Neural progenitor cell (in vitro differentiated cells): ENCODE measurements around the gene CASP10. TPM values are rescaled to one million over a fixed set of nuclear protein-coding genes. Genes with fewer than 3 reads are reported as not detected.

Source experiments
- DNase-seq: peaks from one replicate; pipeline ENCODE4 v3.0.0-alpha.2; 2016; ENCODE audit warnings: low spot score
- H2AFZ ChIP-seq: fragments of 200-600 bp; sonication (generic); replicated peaks from 2 replicates; pipeline ENCODE4 v1.6.1; 2016; ENCODE audit warnings: antibody characterized with exemption
- H3F3A ChIP-seq: fragments of 200-600 bp; sonication (generic); 2 replicates; pipeline ENCODE4 v1.6.1; 2016; ENCODE audit warnings: antibody characterized with exemption, low read depth
- H3K27ac ChIP-seq: fragments of 200-600 bp; sonication (generic); 2 replicates; pipeline ENCODE4 v1.5.1; 2016; ENCODE audit warnings: mild to moderate bottlenecking
- H3K27me3 ChIP-seq: fragments of 200-600 bp; sonication (generic); 2 replicates; pipeline ENCODE4 v1.6.1; 2016; ENCODE audit warnings: mild to moderate bottlenecking, moderate library complexity
- H3K36me3 ChIP-seq: fragments of 200-600 bp; sonication (generic); 2 replicates; pipeline ENCODE4 v1.5.1; 2016
- H3K4me1 ChIP-seq: fragments of 200-600 bp; sonication (generic); 2 replicates; pipeline ENCODE4 v1.6.1; 2016; ENCODE audit warnings: mixed run types
- H3K4me2 ChIP-seq: fragments of 200-600 bp; sonication (generic); 2 replicates; pipeline ENCODE4 v1.6.1; 2016
- H3K4me3 ChIP-seq: fragments of 200-600 bp; sonication (generic); 2 replicates; pipeline ENCODE4 v1.5.1; 2016
- H3K79me2 ChIP-seq: fragments of 200-600 bp; sonication (generic); 2 replicates; pipeline ENCODE4 v1.6.1; 2016; ENCODE audit warnings: low read depth
- H3K9ac ChIP-seq: fragments of 200-600 bp; sonication (generic); 2 replicates; pipeline ENCODE4 v1.6.1; 2016
- H3K9me3 ChIP-seq: fragments of 200-600 bp; sonication (generic); 2 replicates; pipeline ENCODE4 v1.5.1; 2016; ENCODE audit warnings: low read depth
- H4K20me1 ChIP-seq: fragments of 200-600 bp; sonication (generic); 2 replicates; pipeline ENCODE4 v1.6.1; 2016; ENCODE audit warnings: low read depth
- H3K27ac Mint-ChIP-seq: 3 replicates; pipeline ENCODE4 v1.8.0; 2021; ENCODE audit warnings: mixed read lengths
- H3K27me3 Mint-ChIP-seq: 2 replicates; pipeline ENCODE4 v1.8.0; 2022; ENCODE audit warnings: low read depth, mild to moderate bottlenecking, inconsistent platforms, moderate library complexity, mixed read lengths; ENCODE audit not compliant: insufficient read depth
- H3K36me3 Mint-ChIP-seq: 3 replicates; pipeline ENCODE4 v1.8.0; 2021; ENCODE audit warnings: mixed read lengths
- H3K4me1 Mint-ChIP-seq: 3 replicates; pipeline ENCODE4 v1.8.0; 2021; ENCODE audit warnings: mixed read lengths
- H3K4me3 Mint-ChIP-seq: 3 replicates; pipeline ENCODE4 v1.8.0; 2021; ENCODE audit warnings: mild to moderate bottlenecking, moderate library complexity, mixed read lengths
- H3K9me3 Mint-ChIP-seq: 3 replicates; pipeline ENCODE4 v1.8.0; 2020; ENCODE audit warnings: mixed read lengths
- CTCF ChIP-seq: fragments of 200-600 bp; sonication (generic); IDR thresholded peaks from 2 replicates; pipeline ENCODE4 v1.5.1; 2017; ENCODE audit warnings: antibody characterized with exemption, mild to moderate bottlenecking
- EZH2 ChIP-seq: fragments of 200-600 bp; sonication (generic); IDR thresholded peaks from 2 replicates; pipeline ENCODE4 v1.6.1; 2017; ENCODE audit warnings: antibody characterized with exemption, mild to moderate bottlenecking, moderate library complexity
- EZH2phosphoT487 ChIP-seq: fragments of 200-600 bp; sonication (generic); IDR thresholded peaks from 2 replicates; pipeline ENCODE4 v1.6.1; 2017; ENCODE audit warnings: antibody characterized with exemption
- total RNA-seq: library from RNA; depleted of rRNA; stranded (reverse); fragments of >200 nt; gene quantifications from 2 replicates; pipeline ENCODE4 v1.2.3, GENCODE V29; 2015; ENCODE audit warnings: low replicate concordance

CASP10 gene
- total RNA-seq, 1 donor from 2014 or later, result 2.2 TPM

- H4K20me1 ChIP-seq, result no peaks in the 10 kb centered on the region
- H3K4me1 ChIP-seq, result no peaks in the 10 kb centered on the region
- H3K79me2 ChIP-seq, result no peaks in the 10 kb centered on the region
- TF ChIP-seq EZH2 (no peak), EZH2phosphoT487 (no peak), CTCF (no peak)
- no peak overlapping the region for H3K4me2 ChIP-seq
- H3K36me3 Mint-ChIP-seq, result no peaks in the 10 kb centered on the region
- H3K27me3 Mint-ChIP-seq, result peaks cover 7% of the 10 kb centered on the region
- H3K9ac ChIP-seq, result no peak overlapping the region
- no peaks in the 10 kb centered on the region for H3K9me3 Mint-ChIP-seq
- H3K4me3 Mint-ChIP-seq, result no peak overlapping the region
- DNase-seq, result no peak
- H3K27ac Mint-ChIP-seq, result no peak overlapping the region
- no peaks in the 10 kb centered on the region for H3K4me1 Mint-ChIP-seq
- no peaks in the 10 kb centered on the region for H3K27me3 ChIP-seq
- H3K36me3 ChIP-seq, result no peaks in the 10 kb centered on the region
- H3F3A ChIP-seq, result no peaks in the 10 kb centered on the region
- H3K9me3 ChIP-seq, result no peaks in the 10 kb centered on the region
- H3K4me3 ChIP-seq, result no peak overlapping the region
- H3K27ac ChIP-seq, result no peak overlapping the region
- H2AFZ ChIP-seq, result no peak overlapping the region
Measured at GRCh38 chr2:201151127-201151981, 31.6 kb upstream of the CASP10 start.

GRCh38 chr2:201152517-201152916, 30.4 kb upstream of the CASP10 start:
- peaks cover 5% of the 10 kb centered on the region for H3K27me3 Mint-ChIP-seq
- no peaks in the 10 kb centered on the region for H3K36me3 ChIP-seq
- no peak overlapping the region for H3K4me3 Mint-ChIP-seq
- H3K9ac ChIP-seq, result no peak overlapping the region
- no peaks in the 10 kb centered on the region for H3K36me3 Mint-ChIP-seq
- H3K9me3 ChIP-seq, result no peaks in the 10 kb centered on the region
- H3F3A ChIP-seq, result no peaks in the 10 kb centered on the region
- TF ChIP-seq CTCF (no peak), EZH2phosphoT487 (no peak), EZH2 (no peak)
- no peaks in the 10 kb centered on the region for H3K79me2 ChIP-seq
- no peak overlapping the region for H3K27ac Mint-ChIP-seq
- H2AFZ ChIP-seq, result no peak overlapping the region
- DNase-seq, result no peak
- no peak overlapping the region for H3K4me3 ChIP-seq
- no peak overlapping the region for H3K27ac ChIP-seq
- no peaks in the 10 kb centered on the region for H3K4me1 ChIP-seq
- no peaks in the 10 kb centered on the region for H3K4me1 Mint-ChIP-seq
- H3K9me3 Mint-ChIP-seq, result no peaks in the 10 kb centered on the region
- H4K20me1 ChIP-seq, result no peaks in the 10 kb centered on the region
- no peaks in the 10 kb centered on the region for H3K27me3 ChIP-seq
- H3K4me2 ChIP-seq, result no peak overlapping the region

- Histone ChIP-seq H3K79me2 (no peaks in the 10 kb centered on the region), H3K4me3 (no peak overlapping the region), H3K4me2 (no peak overlapping the region), H3K9me3 (no peaks in the 10 kb centered on the region), H3K36me3 (no peaks in the 10 kb centered on the region), H3K27me3 (no peaks in the 10 kb centered on the region), H4K20me1 (no peaks in the 10 kb centered on the region), H3K27ac (no peak overlapping the region), H3K4me1 (peaks cover 5% of the 10 kb centered on the region), H2AFZ (no peak overlapping the region), H3F3A (no peaks in the 10 kb centered on the region), H3K9ac (no peak overlapping the region)
- no peak for DNase-seq
- Mint-ChIP-seq H3K9me3 (no peaks in the 10 kb centered on the region), H3K27me3 (peaks cover 5% of the 10 kb centered on the region), H3K27ac (no peak overlapping the region), H3K36me3 (no peaks in the 10 kb centered on the region), H3K4me3 (no peak overlapping the region), H3K4me1 (peaks cover 5% of the 10 kb centered on the region)
- no peak for TF ChIP-seq EZH2phosphoT487
- TF ChIP-seq EZH2, result no peak
- no peak for TF ChIP-seq CTCF
Measured at GRCh38 chr2:201152999-201153815, 29.7 kb upstream of the CASP10 start.
